COLO829 (cell line): ENCODE data around the gene ACTRT2.

ENCODE experiments used
- DNase-seq: peaks from one replicate; pipeline ENCODE4 v3.0.0; 2012; ENCODE audit warnings: low spot score

Gene ACTRT2

GRCh38 chr1:3069491-3070308 is 48.4 kb downstream of the ACTRT2 start:
- DNase-seq: no peak

GRCh38 chr1:3070309-3070643 is 49.0 kb downstream of the ACTRT2 start:
- DNase-seq: no peak

- DNase-seq: no peak
Observed at GRCh38 chr1:3070644-3071564, 49.6 kb downstream of the ACTRT2 start.

- no peak for DNase-seq
Observed at GRCh38 chr1:3071565-3072390, 50.5 kb downstream of the ACTRT2 start.
